Measurements from ENCODE around the gene ADAMTSL4.

- TF ChIP-seq CTCF (IDR thresholded peaks at IDR 0.05): no peak
- no peak for TF ChIP-seq POLR2A (IDR thresholded peaks at IDR 0.05)
- no peak for TF ChIP-seq POLR2AphosphoS5 (IDR thresholded peaks at IDR 0.05; ENCODE audit: insufficient read depth in 1 of 2, low read depth in 1 of 2)
These were observed 9.1 kb downstream of the ADAMTSL4 start for GRCh38 chr1:150558303-150558704.

Measured in vagina (tissue), 2 donors.